Measurements from ENCODE around the gene MYBBP1A. TPM values are rescaled to one million over a fixed set of nuclear protein-coding genes. Genes with fewer than 3 reads are reported as not detected.
"Not testable (repeated sequence)": the region's sequence is repeated elsewhere in the genome, so short reads cannot be mapped to it uniquely, and the experiment has no call there.

The MYBBP1A gene
- total RNA-seq, 1 experiment from 2014 or later = 177 TPM

GRCh38 chr17:4580291-4580690 is 25.1 kb upstream of the MYBBP1A start:
- Histone ChIP-seq H3K9me3 (ENCODE audit: low read depth, low read length, poor library complexity, severe bottlenecking) (no peaks in the 10 kb centered on the region), H3K27me3 (replicated peaks; ENCODE audit: insufficient read depth, low read depth, low read length, poor library complexity) (peaks cover 29% of the 10 kb centered on the region), H3K36me3 (ENCODE audit: insufficient read depth, low read length, poor library complexity, severe bottlenecking) (no peaks in the 10 kb centered on the region), H3K4me1 (ENCODE audit: insufficient read depth, low read length, poor library complexity, severe bottlenecking) (no peaks in the 10 kb centered on the region), H3K4me3 (ENCODE audit: low read depth, low read length, poor library complexity, severe bottlenecking) (no peak overlapping the region), H3K27ac (ENCODE audit: low read depth, low read length, poor library complexity, severe bottlenecking) (no peak overlapping the region)
- ChIA-PET POLR2A (ENCODE audit: low non-redundant PET) (no interaction called here), CTCF (no interaction called here)
- intact Hi-C loops (cut with micrococcal nuclease; ENCODE audit: unreplicated experiment) = no loop called here
- BruUV-seq (replicated peaks) = no TSS peak
- TF ChIP-seq, protein P1, sequence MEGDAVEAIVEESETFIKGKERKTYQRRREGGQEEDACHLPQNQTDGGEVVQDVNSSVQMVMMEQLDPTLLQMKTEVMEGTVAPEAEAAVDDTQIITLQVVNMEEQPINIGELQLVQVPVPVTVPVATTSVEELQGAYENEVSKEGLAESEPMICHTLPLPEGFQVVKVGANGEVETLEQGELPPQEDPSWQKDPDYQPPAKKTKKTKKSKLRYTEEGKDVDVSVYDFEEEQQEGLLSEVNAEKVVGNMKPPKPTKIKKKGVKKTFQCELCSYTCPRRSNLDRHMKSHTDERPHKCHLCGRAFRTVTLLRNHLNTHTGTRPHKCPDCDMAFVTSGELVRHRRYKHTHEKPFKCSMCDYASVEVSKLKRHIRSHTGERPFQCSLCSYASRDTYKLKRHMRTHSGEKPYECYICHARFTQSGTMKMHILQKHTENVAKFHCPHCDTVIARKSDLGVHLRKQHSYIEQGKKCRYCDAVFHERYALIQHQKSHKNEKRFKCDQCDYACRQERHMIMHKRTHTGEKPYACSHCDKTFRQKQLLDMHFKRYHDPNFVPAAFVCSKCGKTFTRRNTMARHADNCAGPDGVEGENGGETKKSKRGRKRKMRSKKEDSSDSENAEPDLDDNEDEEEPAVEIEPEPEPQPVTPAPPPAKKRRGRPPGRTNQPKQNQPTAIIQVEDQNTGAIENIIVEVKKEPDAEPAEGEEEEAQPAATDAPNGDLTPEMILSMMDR (conservative IDR thresholded peaks at IDR 0.05; ENCODE audit: low read depth, low read length) = no peak
- TF ChIP-seq EZH2 (IDR thresholded peaks at IDR 0.05; ENCODE audit: borderline replicate concordance, low read depth, low read length, poor library complexity, severe bottlenecking) = no peak
- no peak for DNase-seq (ENCODE audit: low spot score)

- POLR2A ChIA-PET (ENCODE audit: low non-redundant PET) = no interaction called here
- intact Hi-C loops (cut with micrococcal nuclease; ENCODE audit: unreplicated experiment) = no loop called here
- Histone ChIP-seq H3K27ac (ENCODE audit: low read depth, low read length, poor library complexity, severe bottlenecking) (no peak overlapping the region), H3K36me3 (ENCODE audit: insufficient read depth, low read length, poor library complexity, severe bottlenecking) (no peaks in the 10 kb centered on the region), H3K9me3 (ENCODE audit: low read depth, low read length, poor library complexity, severe bottlenecking) (no peaks in the 10 kb centered on the region), H3K4me3 (ENCODE audit: low read depth, low read length, poor library complexity, severe bottlenecking) (no peak overlapping the region), H3K27me3 (replicated peaks; ENCODE audit: insufficient read depth, low read depth, low read length, poor library complexity) (peaks cover 23% of the 10 kb centered on the region), H3K4me1 (ENCODE audit: insufficient read depth, low read length, poor library complexity, severe bottlenecking) (no peaks in the 10 kb centered on the region)
- DNase-seq (ENCODE audit: low spot score) = no peak
- CTCF ChIA-PET = no interaction called here
- BruUV-seq (replicated peaks) = no TSS peak
- no peak for TF ChIP-seq EZH2 (IDR thresholded peaks at IDR 0.05; ENCODE audit: borderline replicate concordance, low read depth, low read length, poor library complexity, severe bottlenecking)
- TF ChIP-seq, protein P1 (conservative IDR thresholded peaks at IDR 0.05; ENCODE audit: low read depth, low read length) = no peak
Measured at GRCh38 chr17:4579678-4580077, 24.5 kb upstream of the MYBBP1A start.

- H3K4me3 ChIP-seq (ENCODE audit: low read depth, low read length, poor library complexity, severe bottlenecking); H3K4me1 ChIP-seq (ENCODE audit: insufficient read depth, low read length, poor library complexity, severe bottlenecking); DNase-seq (ENCODE audit: low spot score); intact Hi-C loops (cut with micrococcal nuclease; ENCODE audit: unreplicated experiment); H3K9me3 ChIP-seq (ENCODE audit: low read depth, low read length, poor library complexity, severe bottlenecking); CTCF ChIA-PET; POLR2A ChIA-PET (ENCODE audit: low non-redundant PET); H3K36me3 ChIP-seq (ENCODE audit: insufficient read depth, low read length, poor library complexity, severe bottlenecking); BruUV-seq (replicated peaks); H3K27ac ChIP-seq (ENCODE audit: low read depth, low read length, poor library complexity, severe bottlenecking): not testable (repeated sequence)
- H3K27me3 ChIP-seq (replicated peaks; ENCODE audit: insufficient read depth, low read depth, low read length, poor library complexity) = peaks cover 10% of the 10 kb centered on the region
Measured at GRCh38 chr17:4578349-4578748, 23.2 kb upstream of the MYBBP1A start.

GRCh38 chr17:4577386-4577993 is 22.3 kb upstream of the MYBBP1A start:
- H3K4me3 ChIP-seq (ENCODE audit: low read depth, low read length, poor library complexity, severe bottlenecking) = no peak overlapping the region
- no peaks in the 10 kb centered on the region for H3K4me1 ChIP-seq (ENCODE audit: insufficient read depth, low read length, poor library complexity, severe bottlenecking)
- TF ChIP-seq, protein P1 (conservative IDR thresholded peaks at IDR 0.05; ENCODE audit: low read depth, low read length) = no peak
- TF ChIP-seq EZH2 (IDR thresholded peaks at IDR 0.05; ENCODE audit: borderline replicate concordance, low read depth, low read length, poor library complexity, severe bottlenecking) = no peak
- intact Hi-C loops (cut with micrococcal nuclease; ENCODE audit: unreplicated experiment) = no loop called here
- H3K36me3 ChIP-seq (ENCODE audit: insufficient read depth, low read length, poor library complexity, severe bottlenecking) = no peaks in the 10 kb centered on the region
- H3K27ac ChIP-seq (ENCODE audit: low read depth, low read length, poor library complexity, severe bottlenecking) = no peak overlapping the region
- ChIA-PET CTCF (no interaction called here), POLR2A (ENCODE audit: low non-redundant PET) (no interaction called here)
- no peak for DNase-seq (ENCODE audit: low spot score)
- H3K27me3 ChIP-seq (replicated peaks; ENCODE audit: insufficient read depth, low read depth, low read length, poor library complexity) = peaks cover 1% of the 10 kb centered on the region
- no peaks in the 10 kb centered on the region for H3K9me3 ChIP-seq (ENCODE audit: low read depth, low read length, poor library complexity, severe bottlenecking)
- BruUV-seq (replicated peaks) = no TSS peak

All from A673 (cell line).